Loucy (cell line): ENCODE measurements around the gene CACNG5.

Experiments
- H2AFZ ChIP-seq: fragments of 200-600 bp; sonication (generic); 2 replicates; pipeline ENCODE4 v1.6.0; 2016; ENCODE audit warnings: antibody characterized with exemption, mild to moderate bottlenecking, low read length, moderate library complexity
- H3F3A ChIP-seq: fragments of 200-600 bp; 2 replicates; pipeline ENCODE4 v1.6.0; 2016; ENCODE audit warnings: antibody characterized with exemption, low read depth, mild to moderate bottlenecking
- H3K27me3 ChIP-seq: fragments of 200-600 bp; sonication (generic); 2 replicates; pipeline ENCODE4 v1.6.1; 2014; ENCODE audit warnings: low read length, mild to moderate bottlenecking; ENCODE audit not compliant: insufficient read depth, poor library complexity, severe bottlenecking
- H3K36me3 ChIP-seq: fragments of 200-600 bp; sonication (generic); 2 replicates; pipeline ENCODE4 v1.6.1; 2016; ENCODE audit warnings: low read length; ENCODE audit not compliant: insufficient read depth
- H3K4me1 ChIP-seq: fragments of 200-600 bp; sonication (generic); 2 replicates; pipeline ENCODE4 v1.5.1; 2014; ENCODE audit warnings: low read length, mild to moderate bottlenecking; ENCODE audit not compliant: insufficient read depth, poor library complexity, severe bottlenecking
- H3K4me2 ChIP-seq: fragments of 200-600 bp; sonication (generic); 2 replicates; pipeline ENCODE4 v1.6.0; 2014; ENCODE audit warnings: antibody characterized with exemption, low read length, low read depth, mild to moderate bottlenecking; ENCODE audit not compliant: poor library complexity, severe bottlenecking
- H3K4me3 ChIP-seq: fragments of 200-600 bp; sonication (generic); 2 replicates; pipeline ENCODE4 v1.5.1; 2014; ENCODE audit warnings: low read length, mild to moderate bottlenecking, mixed read lengths; ENCODE audit not compliant: poor library complexity, severe bottlenecking
- H3K79me2 ChIP-seq: fragments of 200-600 bp; sonication (generic); 2 replicates; pipeline ENCODE4 v1.6.1; 2014; ENCODE audit warnings: low read length; ENCODE audit not compliant: insufficient read depth
- H3K9ac ChIP-seq: fragments of 200-600 bp; sonication (generic); 2 replicates; pipeline ENCODE4 v1.6.0; 2014; ENCODE audit warnings: mild to moderate bottlenecking, low read depth, low read length, moderate library complexity; ENCODE audit not compliant: poor library complexity, severe bottlenecking
- H3K9me2 ChIP-seq: fragments of 200-600 bp; sonication (generic); replicated peaks from 2 replicates; pipeline ENCODE4 v1.6.1; 2016; ENCODE audit warnings: low read depth, low read length, mixed read lengths
- H3K9me3 ChIP-seq: fragments of 200-600 bp; sonication (generic); 2 replicates; pipeline ENCODE4 v1.6.1; 2014; ENCODE audit warnings: mild to moderate bottlenecking, antibody characterized with exemption, low read length, low read depth; ENCODE audit not compliant: insufficient read depth
- H4K20me1 ChIP-seq: fragments of 200-600 bp; sonication (generic); 2 replicates; pipeline ENCODE4 v1.6.0; 2014; ENCODE audit warnings: antibody characterized with exemption, low read length, mild to moderate bottlenecking; ENCODE audit not compliant: insufficient read depth, poor library complexity, severe bottlenecking
- CTCF ChIP-seq: fragments of 200-600 bp; sonication (generic); conservative IDR thresholded peaks from 2 replicates; pipeline ENCODE4 v1.5.1; 2014; ENCODE audit warnings: mild to moderate bottlenecking, antibody characterized with exemption, low read length
- EZH2phosphoT487 ChIP-seq: fragments of 200-600 bp; IDR thresholded peaks from 2 replicates; pipeline ENCODE4 v1.6.1; 2018; ENCODE audit warnings: antibody characterized with exemption, mild to moderate bottlenecking, moderate library complexity, borderline replicate concordance

Gene CACNG5

GRCh38 chr17:66916946-66917345 lies 82.0 kb downstream of the CACNG5 start:
- Histone ChIP-seq H3F3A (no peaks in the 10 kb centered on the region), H3K9me3 (no peaks in the 10 kb centered on the region), H4K20me1 (no peaks in the 10 kb centered on the region), H3K4me1 (no peaks in the 10 kb centered on the region), H3K4me3 (no peak overlapping the region), H3K79me2 (no peaks in the 10 kb centered on the region), H3K4me2 (no peak overlapping the region), H2AFZ (no peak overlapping the region), H3K36me3 (no peaks in the 10 kb centered on the region), H3K27me3 (no peaks in the 10 kb centered on the region), H3K9ac (no peak overlapping the region), H3K9me2 (no peaks in the 10 kb centered on the region)
- TF ChIP-seq EZH2phosphoT487 (no peak), CTCF (no peak)

- H3K4me3 ChIP-seq = no peak overlapping the region
- no peaks in the 10 kb centered on the region for H3K36me3 ChIP-seq
- no peaks in the 10 kb centered on the region for H3K27me3 ChIP-seq
- TF ChIP-seq CTCF (no peak), EZH2phosphoT487 (no peak)
- no peaks in the 10 kb centered on the region for H3K79me2 ChIP-seq
- no peak overlapping the region for H2AFZ ChIP-seq
- H3K4me2 ChIP-seq = no peak overlapping the region
- H3K9ac ChIP-seq = no peak overlapping the region
- H3K9me2 ChIP-seq = no peaks in the 10 kb centered on the region
- H3K9me3 ChIP-seq = no peaks in the 10 kb centered on the region
- no peaks in the 10 kb centered on the region for H3F3A ChIP-seq
- H4K20me1 ChIP-seq = no peaks in the 10 kb centered on the region
- no peaks in the 10 kb centered on the region for H3K4me1 ChIP-seq
Observed at GRCh38 chr17:66918896-66919295, 84.0 kb downstream of the CACNG5 start.

- Histone ChIP-seq H3F3A (no peaks in the 10 kb centered on the region), H3K36me3 (no peaks in the 10 kb centered on the region), H3K79me2 (no peaks in the 10 kb centered on the region), H3K9me3 (no peaks in the 10 kb centered on the region), H3K4me2 (no peak overlapping the region), H3K27me3 (no peaks in the 10 kb centered on the region), H4K20me1 (no peaks in the 10 kb centered on the region), H3K4me1 (no peaks in the 10 kb centered on the region), H3K4me3 (no peak overlapping the region), H2AFZ (no peak overlapping the region), H3K9me2 (no peaks in the 10 kb centered on the region), H3K9ac (no peak overlapping the region)
- TF ChIP-seq EZH2phosphoT487 = no peak
- no peak for TF ChIP-seq CTCF
Observed at GRCh38 chr17:66920435-66920834, 85.5 kb downstream of the CACNG5 start.
